OCI-LY7 (cell line): Measurements from ENCODE around the gene PPP6R3. TPM values are rescaled to one million over a fixed set of nuclear protein-coding genes. Genes with fewer than 3 reads are reported as not detected.

Experiments used
- BruUV-seq: library from RNA; stranded (reverse); fragments of 400-500 nt; replicated peaks from 2 replicates; lab custom pipeline; 2021; lab: Mats Ljungman, UMichigan
- CTCF ChIA-PET: fragments of 300-600 bp; sonication (Branson Sonifier 250); formaldehyde crosslinking; loops from one replicate; lab custom pipeline; 2022; ENCODE audit warnings: antibody characterized with exemption; ENCODE audit not compliant: unreplicated experiment; lab: Charles Lee
- POLR2A ChIA-PET: fragments of 300-600 bp; sonication (Branson Sonifier 250); formaldehyde crosslinking; loops from one replicate; lab custom pipeline; 2022; ENCODE audit warnings: antibody characterized with exemption; lab: Charles Lee
- DNase-seq: peaks from one replicate; pipeline ENCODE4 v3.0.0-alpha.2; 2015; ENCODE audit warnings: low spot score
- H2AFZ ChIP-seq: fragments of 200-600 bp; sonication (generic), shearing (Covaris generic); 2 replicates; pipeline ENCODE4 v1.6.1; 2014; ENCODE audit warnings: mild to moderate bottlenecking, antibody characterized with exemption, low read length, moderate library complexity
- H3K27ac ChIP-seq: fragments of 200-600 bp; sonication (generic); 2 replicates; pipeline ENCODE4 v1.5.1; 2014; ENCODE audit warnings: mixed run types, low read depth, mild to moderate bottlenecking, moderate library complexity, low read length, inconsistent platforms; ENCODE audit not compliant: poor library complexity, severe bottlenecking
- H3K36me3 ChIP-seq: fragments of 200-600 bp; sonication (generic); 2 replicates; pipeline ENCODE4 v1.6.1; 2014; ENCODE audit warnings: mild to moderate bottlenecking, antibody characterized with exemption, low read length, moderate library complexity, mixed read lengths; ENCODE audit not compliant: insufficient read depth
- H3K4me1 ChIP-seq: fragments of 200-600 bp; sonication (generic); 2 replicates; pipeline ENCODE4 v1.5.1; 2014; ENCODE audit warnings: mild to moderate bottlenecking, low read length; ENCODE audit not compliant: insufficient read depth, poor library complexity, severe bottlenecking
- H3K4me2 ChIP-seq: fragments of 200-600 bp; sonication (generic); 2 replicates; pipeline ENCODE4 v1.6.1; 2014; ENCODE audit warnings: mild to moderate bottlenecking, low read length
- H3K4me3 ChIP-seq: fragments of 200-600 bp; sonication (generic); 2 replicates; pipeline ENCODE4 v1.5.1; 2014; ENCODE audit warnings: mild to moderate bottlenecking, low read depth, low read length; ENCODE audit not compliant: poor library complexity, severe bottlenecking
- H3K79me2 ChIP-seq: fragments of 200-600 bp; sonication (generic); 2 replicates; pipeline ENCODE4 v1.6.1; 2016; ENCODE audit warnings: low read depth, mild to moderate bottlenecking, low read length, moderate library complexity, mixed read lengths; ENCODE audit not compliant: insufficient read depth
- H3K9me2 ChIP-seq: fragments of 200-600 bp; sonication (generic); 2 replicates; pipeline ENCODE4 v1.6.1; 2016; ENCODE audit warnings: mild to moderate bottlenecking, low read length, mixed read lengths; ENCODE audit not compliant: insufficient read depth
- H3K9me3 ChIP-seq: fragments of 200-600 bp; sonication (generic); 2 replicates; pipeline ENCODE4 v1.6.1; 2014; ENCODE audit warnings: mild to moderate bottlenecking, mixed run types, low read length, mixed read lengths
- H4K20me1 ChIP-seq: fragments of 200-600 bp; sonication (generic); 2 replicates; pipeline ENCODE4 v1.6.1; 2014; ENCODE audit warnings: mild to moderate bottlenecking, antibody characterized with exemption, low read length, moderate library complexity, mixed read lengths; ENCODE audit not compliant: insufficient read depth
- CTCF ChIP-seq: fragments of 200-600 bp; sonication (generic); conservative IDR thresholded peaks from 2 replicates; pipeline ENCODE4 v1.5.1; 2014; ENCODE audit warnings: mild to moderate bottlenecking, antibody characterized with exemption, low read length, moderate library complexity, mixed read lengths
- EZH2phosphoT487 ChIP-seq: fragments of 200-600 bp; sonication (generic); IDR thresholded peaks from 2 replicates; pipeline ENCODE4 v1.6.1; 2018; ENCODE audit warnings: low read depth, borderline replicate concordance, mild to moderate bottlenecking, mixed run types, antibody characterized with exemption, low read length, moderate library complexity, mixed read lengths
- intact Hi-C: fragments of 100-400 bp; cut with micrococcal nuclease; formaldehyde crosslinking; loops from one replicate; pipeline ENCODE4 v1.10.0; 2022; ENCODE audit not compliant: unreplicated experiment
- total RNA-seq, 2 experiments: library from RNA; depleted of rRNA in 1 of 2; stranded (reverse); fragments of >200 nt in 1 of 2; shearing (Covaris generic) in 1 of 2; gene quantifications; 2 replicates each; pipeline ENCODE4 v1.2.3, GENCODE V29; 2014 to 2022

The PPP6R3 gene
- total RNA-seq, 2 experiments from 2014 or later: 122 to 151 TPM

- DNase-seq: no peak
- TF ChIP-seq CTCF (no peak), EZH2phosphoT487 (no peak)
- Histone ChIP-seq H4K20me1 (no peaks in the 10 kb centered on the region), H2AFZ (no peak overlapping the region), H3K36me3 (no peaks in the 10 kb centered on the region), H3K4me2 (no peak overlapping the region), H3K4me3 (no peak overlapping the region), H3K9me2 (no peaks in the 10 kb centered on the region), H3K27ac (no peak overlapping the region), H3K4me1 (peaks cover 7% of the 10 kb centered on the region), H3K79me2 (no peaks in the 10 kb centered on the region), H3K9me3 (no peaks in the 10 kb centered on the region)
- ChIA-PET CTCF (no interaction called here), POLR2A (no interaction called here)
- intact Hi-C loops: no loop called here
- BruUV-seq: no TSS peak
Measured at GRCh38 chr11:68655806-68656205, 195.3 kb downstream of the PPP6R3 start.

GRCh38 chr11:68657021-68657780 is 196.6 kb downstream of the PPP6R3 start:
- no peak for DNase-seq
- POLR2A ChIA-PET: no interaction called here
- Histone ChIP-seq H3K4me3 (no peak overlapping the region), H3K9me2 (no peaks in the 10 kb centered on the region), H3K36me3 (no peaks in the 10 kb centered on the region), H3K4me2 (no peak overlapping the region), H3K79me2 (no peaks in the 10 kb centered on the region), H2AFZ (no peak overlapping the region), H3K4me1 (peaks cover 7% of the 10 kb centered on the region), H4K20me1 (no peaks in the 10 kb centered on the region), H3K27ac (no peak overlapping the region), H3K9me3 (no peaks in the 10 kb centered on the region)
- intact Hi-C loops: no loop called here
- CTCF ChIA-PET: no interaction called here
- no TSS peak for BruUV-seq
- no peak for TF ChIP-seq EZH2phosphoT487
- TF ChIP-seq CTCF: no peak

- H3K4me1 ChIP-seq: no peaks in the 10 kb centered on the region
- ChIA-PET CTCF (no interaction called here), POLR2A (no interaction called here)
- H3K9me3 ChIP-seq: no peaks in the 10 kb centered on the region
- H4K20me1 ChIP-seq: no peaks in the 10 kb centered on the region
- no peaks in the 10 kb centered on the region for H3K36me3 ChIP-seq
- intact Hi-C loops: no loop called here
- no peak overlapping the region for H3K4me3 ChIP-seq
- no peak overlapping the region for H3K4me2 ChIP-seq
- H3K79me2 ChIP-seq: no peaks in the 10 kb centered on the region
- no peak overlapping the region for H2AFZ ChIP-seq
- no peak for DNase-seq
- no peaks in the 10 kb centered on the region for H3K9me2 ChIP-seq
- no TSS peak for BruUV-seq
- no peak overlapping the region for H3K27ac ChIP-seq
- no peak for TF ChIP-seq CTCF
- no peak for TF ChIP-seq EZH2phosphoT487
Measured at GRCh38 chr11:68658097-68658496, 197.5 kb downstream of the PPP6R3 start.
